Mammary epithelial cell (primary cell): ENCODE measurements around the gene ACVRL1.

ENCODE experiments used
- EZH2 ChIP-seq: IDR thresholded peaks from 2 replicates; pipeline ENCODE4 v1.6.1; 2012; ENCODE audit warnings: low read length, inconsistent platforms, borderline replicate concordance
- TF ChIP-seq, protein P1 (sequence below), 2 donors: IDR thresholded peaks in 1 of 2; conservative IDR thresholded peaks in 1 of 2; 2 replicates each; pipeline ENCODE4 v1.5.1; 2011 to 2012; ENCODE audit warnings: inconsistent platforms in 2 of 2, low read length in 2 of 2, mild to moderate bottlenecking in 2 of 2, control low read depth in 1 of 2, low read depth in 1 of 2; ENCODE audit not compliant: insufficient read depth in 1 of 2; ENCODE audit errors: extremely low read depth in 1 of 2

DNA sequence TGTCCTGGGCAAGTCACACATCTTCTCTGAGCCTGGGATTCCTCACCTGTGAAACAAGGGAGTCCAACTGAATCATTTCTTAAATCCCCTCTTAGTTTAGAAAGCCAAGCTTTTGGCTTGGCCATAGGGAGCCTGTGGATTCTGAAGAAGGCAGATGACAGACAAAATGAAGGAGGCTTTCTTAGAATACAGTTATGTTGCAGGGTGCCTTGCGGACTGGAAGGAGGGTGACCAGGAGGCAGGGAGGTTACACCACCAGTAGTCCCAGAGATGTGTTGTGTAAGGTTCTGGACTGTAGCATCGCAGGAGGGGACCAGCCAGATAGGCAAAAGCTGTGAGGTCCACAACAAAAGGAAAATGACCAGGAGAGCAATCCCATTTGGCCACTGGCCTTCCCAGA is 36.0 kb downstream of the ACVRL1 start:
- TF ChIP-seq EZH2, result no peak
- TF ChIP-seq, protein P1, sequence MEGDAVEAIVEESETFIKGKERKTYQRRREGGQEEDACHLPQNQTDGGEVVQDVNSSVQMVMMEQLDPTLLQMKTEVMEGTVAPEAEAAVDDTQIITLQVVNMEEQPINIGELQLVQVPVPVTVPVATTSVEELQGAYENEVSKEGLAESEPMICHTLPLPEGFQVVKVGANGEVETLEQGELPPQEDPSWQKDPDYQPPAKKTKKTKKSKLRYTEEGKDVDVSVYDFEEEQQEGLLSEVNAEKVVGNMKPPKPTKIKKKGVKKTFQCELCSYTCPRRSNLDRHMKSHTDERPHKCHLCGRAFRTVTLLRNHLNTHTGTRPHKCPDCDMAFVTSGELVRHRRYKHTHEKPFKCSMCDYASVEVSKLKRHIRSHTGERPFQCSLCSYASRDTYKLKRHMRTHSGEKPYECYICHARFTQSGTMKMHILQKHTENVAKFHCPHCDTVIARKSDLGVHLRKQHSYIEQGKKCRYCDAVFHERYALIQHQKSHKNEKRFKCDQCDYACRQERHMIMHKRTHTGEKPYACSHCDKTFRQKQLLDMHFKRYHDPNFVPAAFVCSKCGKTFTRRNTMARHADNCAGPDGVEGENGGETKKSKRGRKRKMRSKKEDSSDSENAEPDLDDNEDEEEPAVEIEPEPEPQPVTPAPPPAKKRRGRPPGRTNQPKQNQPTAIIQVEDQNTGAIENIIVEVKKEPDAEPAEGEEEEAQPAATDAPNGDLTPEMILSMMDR (conservative IDR thresholded peaks at IDR 0.05 in 1 of 2, IDR thresholded peaks at IDR 0.05 in 1 of 2; ENCODE audit: extremely low read depth in 1 of 2, insufficient read depth in 1 of 2, low read depth in 1 of 2, low read length in 2 of 2), result no peak
